Forelimb muscle (tissue), 1 donor: ENCODE data around the gene TEDC2. TPM values are rescaled to one million over a fixed set of nuclear protein-coding genes. Genes with fewer than 3 reads are reported as not detected.

Experiments used
- DNase-seq: peaks from one replicate; pipeline ENCODE4 v3.0.0-alpha.2; 2013; ENCODE audit warnings: low read depth
- polyA plus RNA-seq: library from polyadenylated mRNA; unstranded; fragments of 120-200 nt; gene quantifications from one replicate; pipeline ENCODE4 v1.2.1, GENCODE V29; 2013; ENCODE audit not compliant: insufficient read length

TEDC2 gene
- polyA plus RNA-seq, 1 donor = 4.4 TPM

DNA sequence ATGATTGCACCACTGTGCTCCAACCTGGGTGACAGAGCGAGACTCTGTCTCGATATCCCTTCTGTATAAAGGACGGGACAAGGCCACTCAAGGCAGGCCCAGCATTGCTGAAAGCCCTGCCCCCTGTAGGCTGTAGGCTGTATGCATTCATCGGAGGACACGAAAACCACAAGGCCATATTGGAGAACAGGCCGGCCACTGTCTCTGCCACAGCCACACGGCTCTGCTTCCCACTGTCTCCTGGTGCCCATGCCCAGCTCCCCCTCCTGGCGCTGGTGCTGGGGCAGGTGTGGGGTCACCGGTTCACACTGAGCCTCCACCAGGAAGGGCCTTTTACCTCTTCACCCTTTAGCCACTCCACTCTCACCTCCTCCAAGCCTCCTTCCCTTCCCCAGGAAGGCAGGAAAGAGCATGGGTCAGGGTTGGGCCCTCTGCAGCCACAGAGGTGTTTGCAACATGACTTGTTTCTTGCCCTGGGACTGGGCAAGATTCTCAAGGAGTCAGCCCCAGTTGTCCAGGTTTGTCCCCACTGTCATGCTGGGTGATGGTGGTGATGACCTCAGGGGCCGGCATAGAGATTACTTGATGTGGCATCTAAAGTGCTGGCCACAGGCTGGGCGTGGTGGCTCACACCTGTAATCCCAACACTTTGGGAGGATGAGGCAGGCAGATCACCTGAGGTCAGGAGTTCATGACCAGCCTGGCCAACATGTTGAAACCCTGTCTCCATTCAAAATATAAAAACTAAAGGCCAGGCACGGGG is 5.9 kb downstream of the TEDC2 start:
- no peak for DNase-seq

DNA sequence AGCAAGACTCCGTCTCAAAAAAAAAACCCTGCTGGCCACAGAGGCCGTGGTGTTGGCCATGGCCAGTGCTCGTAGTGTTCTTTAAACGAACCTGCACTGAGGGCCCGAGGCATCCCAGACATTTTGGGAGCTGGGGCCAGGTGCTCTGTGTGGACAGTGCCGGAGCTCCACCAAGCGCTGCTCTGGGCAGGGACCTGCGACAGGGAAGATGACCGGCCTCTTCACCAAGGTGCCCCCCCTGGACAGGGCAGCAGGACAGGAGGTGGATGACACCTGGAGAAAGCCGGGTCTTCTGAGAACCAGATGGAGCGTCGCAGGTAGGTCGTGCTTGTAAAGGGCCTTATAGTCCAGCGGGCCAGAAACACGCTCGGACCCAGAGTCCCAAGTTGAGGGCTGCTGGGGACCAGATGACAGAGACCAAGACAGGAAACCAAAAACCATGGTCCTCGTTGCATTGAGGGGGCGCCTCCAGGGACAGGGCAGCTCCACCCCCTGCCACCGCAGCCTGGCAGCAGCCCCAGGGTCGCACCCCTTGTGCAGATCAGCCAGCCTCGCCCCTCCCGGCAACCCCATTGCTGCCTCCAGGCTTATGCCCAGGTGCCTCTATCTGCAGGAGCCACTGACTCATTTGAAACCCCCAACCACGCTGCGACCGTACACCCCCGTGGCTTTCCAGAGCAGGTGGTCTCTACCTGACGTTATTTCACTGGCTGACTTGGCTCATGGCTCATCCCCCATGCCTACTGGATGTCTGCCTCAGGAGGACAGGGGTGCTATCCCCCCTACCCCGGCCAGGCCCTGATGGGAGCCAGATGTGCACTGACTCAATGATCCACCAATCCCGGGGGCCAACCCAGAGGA is 7.0 kb downstream of the TEDC2 start:
- no peak for DNase-seq

DNA sequence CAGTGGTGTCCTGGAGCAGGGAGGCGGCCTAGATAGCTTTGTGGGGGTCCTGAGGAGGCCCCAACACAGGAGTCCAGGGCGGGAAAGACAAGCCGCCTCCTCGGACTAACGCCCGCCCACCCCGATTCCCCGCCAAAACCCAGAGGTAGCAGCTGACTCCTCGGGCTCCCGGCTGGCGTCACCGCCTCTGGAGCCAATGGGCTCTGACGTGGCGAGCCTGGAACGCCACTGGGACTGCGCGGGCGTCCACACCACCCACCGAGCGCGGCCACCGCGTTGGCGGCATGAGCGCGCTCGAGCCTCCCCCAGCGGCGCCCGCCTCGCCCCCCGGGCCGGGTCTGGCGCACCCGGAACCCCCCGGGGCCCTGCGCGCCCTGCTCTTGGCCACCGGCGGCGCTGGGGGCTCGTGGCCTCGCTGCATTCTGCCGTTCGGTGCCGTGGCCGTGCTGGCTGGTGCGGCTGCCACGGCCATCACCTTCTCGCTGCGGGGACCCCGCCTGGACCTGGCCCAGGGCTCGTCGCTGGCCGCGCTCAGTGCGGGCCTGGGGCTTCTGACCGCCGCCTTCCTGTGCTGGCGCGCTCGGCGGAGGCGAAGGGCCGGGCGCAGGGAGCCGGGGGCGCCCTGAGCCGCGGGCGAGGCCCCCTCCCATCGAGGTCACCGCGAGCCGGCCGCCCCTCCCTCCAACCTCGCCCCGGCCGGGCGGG is 7.8 kb downstream of the TEDC2 start:
- no peak for DNase-seq

DNA sequence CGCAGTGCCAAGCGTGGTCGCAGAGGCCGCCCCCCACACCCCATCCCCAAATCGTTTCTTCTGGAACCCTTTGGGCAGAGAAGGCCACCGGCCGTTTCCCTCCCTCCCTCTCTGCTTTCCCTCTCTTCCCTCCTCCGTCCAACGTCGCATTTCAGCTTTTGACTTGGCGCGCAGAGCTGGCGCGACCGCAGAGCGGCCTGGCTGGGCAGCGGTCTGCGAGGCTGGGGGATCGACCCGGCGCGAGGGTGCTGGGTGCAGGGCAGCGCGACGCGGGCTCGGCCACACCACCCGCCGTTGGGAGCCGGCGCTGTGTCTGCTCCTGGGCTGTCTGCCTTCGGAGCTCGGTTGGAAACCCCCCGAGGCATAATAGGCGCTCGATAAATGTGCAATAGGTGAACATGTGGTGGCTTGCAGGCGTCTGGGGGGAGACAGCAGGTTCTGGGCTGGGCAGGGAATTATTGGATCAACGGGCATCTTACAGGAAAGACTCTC is 8.4 kb downstream of the TEDC2 start:
- DNase-seq = no peak

DNA sequence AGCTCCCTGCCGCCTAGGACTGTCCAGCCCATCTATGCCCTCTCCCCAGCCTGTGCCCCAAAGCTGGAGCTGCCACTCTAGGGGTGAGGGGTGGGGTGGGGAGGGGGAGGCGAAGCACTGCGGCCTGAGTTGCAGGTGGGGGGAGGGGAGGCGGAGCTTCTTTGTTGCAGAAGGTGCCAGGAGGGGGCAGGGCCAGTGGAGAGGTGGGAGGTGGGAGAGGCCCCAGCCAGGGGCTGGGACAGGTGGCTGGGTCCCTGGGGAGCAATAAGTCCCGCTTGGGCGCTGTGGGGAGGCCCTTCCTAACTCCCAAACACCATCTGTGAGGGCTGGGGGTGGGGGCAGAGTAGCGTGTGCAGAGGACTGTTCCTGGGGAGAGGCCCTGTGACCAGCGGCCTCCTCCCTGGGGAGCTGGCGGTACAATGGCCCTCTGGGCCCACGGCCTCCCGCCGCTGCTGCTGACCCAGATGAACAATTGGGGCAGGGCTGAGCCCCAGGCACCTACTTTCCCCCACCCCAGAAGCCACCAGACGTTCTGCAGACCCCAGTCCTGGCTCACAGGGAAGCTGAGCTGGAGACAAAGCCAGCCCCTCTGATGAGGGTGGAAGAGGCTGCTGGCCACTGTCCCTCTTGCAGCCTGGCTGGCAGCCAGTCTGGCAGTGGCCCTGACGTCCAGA is 9.0 kb downstream of the TEDC2 start:
- DNase-seq = no peak

DNA sequence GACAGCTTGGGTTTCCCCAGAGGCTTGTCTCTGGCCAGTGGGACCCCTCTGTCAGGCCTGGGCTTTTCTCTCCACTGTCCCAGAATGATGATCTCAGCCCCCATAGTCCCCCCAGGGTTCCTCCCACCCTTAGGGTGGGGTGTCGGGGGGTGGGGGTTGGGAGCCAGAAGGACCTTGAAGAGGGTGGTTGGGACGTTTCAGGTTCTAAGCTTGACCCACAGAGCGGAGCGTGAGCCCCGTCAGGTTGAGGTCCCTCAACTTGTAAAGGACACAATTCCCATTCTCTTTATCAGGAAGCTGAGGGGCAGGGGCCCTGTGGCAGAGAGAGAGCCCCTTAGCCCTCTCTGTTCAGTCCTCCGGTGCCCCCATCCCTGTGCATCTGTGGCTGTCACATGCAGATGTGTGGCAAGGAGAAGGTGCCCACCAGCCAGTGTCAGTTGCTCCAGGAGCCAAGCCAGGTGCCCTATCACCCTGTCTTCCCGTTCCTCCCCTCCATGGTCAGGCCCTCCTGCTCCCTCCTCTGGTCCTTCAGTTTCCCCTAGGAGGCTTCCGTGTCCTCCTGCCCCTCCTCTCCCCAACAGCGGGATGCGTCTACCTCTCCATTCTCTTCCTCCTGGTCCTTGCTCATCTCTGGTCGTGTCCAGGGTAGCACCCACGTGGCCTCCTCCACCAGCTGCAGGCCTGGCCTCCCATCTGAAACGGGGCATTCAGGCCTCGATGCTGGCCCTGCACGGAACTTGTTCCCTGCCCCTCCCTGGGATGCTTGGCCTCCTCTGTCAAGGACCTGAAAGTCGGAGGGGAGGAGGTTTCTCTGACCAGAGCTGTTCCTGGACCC is 9.7 kb downstream of the TEDC2 start:
- no peak for DNase-seq

DNA sequence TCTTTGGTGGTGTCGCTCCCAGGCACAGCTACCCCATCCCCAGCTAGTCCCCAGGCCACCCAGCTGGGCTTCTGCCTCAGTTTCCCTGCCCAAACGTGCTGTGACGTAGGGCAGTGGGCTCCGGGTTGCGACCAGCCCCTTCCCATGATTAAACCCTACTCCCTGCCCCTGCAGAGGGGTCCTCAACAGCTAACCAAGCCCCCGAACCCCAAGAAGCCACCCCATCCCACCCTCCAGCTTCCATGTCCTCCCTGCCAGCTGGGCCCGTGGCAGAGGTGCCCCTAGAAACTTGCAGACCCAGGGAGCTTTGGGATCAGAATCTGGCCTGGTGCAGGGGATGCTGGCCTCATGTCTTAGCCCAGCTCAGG is 10.3 kb downstream of the TEDC2 start:
- DNase-seq = no peak

DNA sequence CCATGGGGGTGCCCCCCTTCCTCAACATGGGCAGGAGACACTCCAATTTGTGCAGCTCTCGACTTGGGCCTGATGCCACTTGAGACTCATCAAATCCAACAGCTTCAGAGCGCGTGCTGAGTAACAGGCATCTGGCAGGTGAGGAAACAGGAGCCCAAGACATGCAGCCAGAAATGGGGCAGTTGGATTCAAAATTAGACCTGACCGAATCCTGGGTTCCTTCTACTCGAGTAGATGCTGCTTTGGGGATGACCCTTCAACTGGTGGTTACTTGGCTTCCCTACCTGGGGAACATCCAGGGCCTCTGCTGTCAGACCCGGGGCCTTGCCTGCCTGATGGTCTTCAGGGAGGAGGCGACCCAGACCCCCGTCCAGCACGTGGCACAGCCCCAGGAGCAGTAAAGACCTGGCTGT is 10.7 kb downstream of the TEDC2 start:
- no peak for DNase-seq

DNA sequence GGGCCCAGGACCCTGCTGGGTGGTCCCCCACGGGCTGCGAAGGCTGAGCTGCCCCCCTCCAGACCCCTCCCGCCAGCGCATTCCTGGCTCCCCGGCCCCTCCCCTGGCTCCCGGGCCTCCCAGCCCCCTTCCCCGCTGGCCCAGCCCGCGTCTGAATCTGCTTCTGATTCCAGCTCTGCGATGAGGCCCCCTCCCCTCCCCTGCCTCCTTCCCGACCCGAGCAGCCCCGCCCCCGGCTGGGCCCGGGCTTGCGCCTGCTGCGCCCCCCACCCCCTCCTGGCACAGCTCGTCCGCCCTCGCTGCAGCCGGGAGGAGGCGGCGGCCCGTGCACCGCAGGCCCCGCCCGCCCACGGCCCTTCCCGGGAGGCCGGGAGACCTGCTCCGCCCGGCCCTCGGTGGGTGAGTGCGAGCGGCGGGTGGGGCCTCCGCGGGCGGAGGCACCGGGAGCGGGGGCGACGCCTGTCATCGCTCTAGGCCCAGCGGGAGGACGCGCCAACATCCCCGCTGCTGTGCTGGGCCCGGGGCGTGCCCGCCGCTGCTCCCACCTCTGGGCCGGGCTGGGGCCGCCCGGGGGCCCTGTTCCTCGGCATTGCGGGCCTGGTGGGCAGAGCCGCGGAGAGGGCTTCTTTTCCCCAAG is 11.2 kb downstream of the TEDC2 start, which contains the start of gene NTN3:
NTN3 (plus strand) TSS at position 282 of the 637 bp plus-strand sequence. CDS start 405 bp downstream, outside the sequence.
- no peak for DNase-seq

DNA sequence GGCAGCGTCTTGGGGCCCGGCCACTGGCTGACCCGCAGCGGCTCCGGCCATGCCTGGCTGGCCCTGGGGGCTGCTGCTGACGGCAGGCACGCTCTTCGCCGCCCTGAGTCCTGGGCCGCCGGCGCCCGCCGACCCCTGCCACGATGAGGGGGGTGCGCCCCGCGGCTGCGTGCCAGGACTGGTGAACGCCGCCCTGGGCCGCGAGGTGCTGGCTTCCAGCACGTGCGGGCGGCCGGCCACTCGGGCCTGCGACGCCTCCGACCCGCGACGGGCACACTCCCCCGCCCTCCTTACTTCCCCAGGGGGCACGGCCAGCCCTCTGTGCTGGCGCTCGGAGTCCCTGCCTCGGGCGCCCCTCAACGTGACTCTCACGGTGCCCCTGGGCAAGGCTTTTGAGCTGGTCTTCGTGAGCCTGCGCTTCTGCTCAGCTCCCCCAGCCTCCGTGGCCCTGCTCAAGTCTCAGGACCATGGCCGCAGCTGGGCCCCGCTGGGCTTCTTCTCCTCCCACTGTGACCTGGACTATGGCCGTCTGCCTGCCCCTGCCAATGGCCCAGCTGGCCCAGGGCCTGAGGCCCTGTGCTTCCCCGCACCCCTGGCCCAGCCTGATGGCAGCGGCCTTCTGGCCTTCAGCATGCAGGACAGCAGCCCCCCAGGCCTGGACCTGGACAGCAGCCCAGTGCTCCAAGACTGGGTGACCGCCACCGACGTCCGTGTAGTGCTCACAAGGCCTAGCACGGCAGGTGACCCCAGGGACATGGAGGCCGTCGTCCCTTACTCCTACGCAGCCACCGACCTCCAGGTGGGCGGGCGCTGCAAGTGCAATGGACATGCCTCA is 12.0 kb downstream of the TEDC2 start:
- no peak for DNase-seq

DNA sequence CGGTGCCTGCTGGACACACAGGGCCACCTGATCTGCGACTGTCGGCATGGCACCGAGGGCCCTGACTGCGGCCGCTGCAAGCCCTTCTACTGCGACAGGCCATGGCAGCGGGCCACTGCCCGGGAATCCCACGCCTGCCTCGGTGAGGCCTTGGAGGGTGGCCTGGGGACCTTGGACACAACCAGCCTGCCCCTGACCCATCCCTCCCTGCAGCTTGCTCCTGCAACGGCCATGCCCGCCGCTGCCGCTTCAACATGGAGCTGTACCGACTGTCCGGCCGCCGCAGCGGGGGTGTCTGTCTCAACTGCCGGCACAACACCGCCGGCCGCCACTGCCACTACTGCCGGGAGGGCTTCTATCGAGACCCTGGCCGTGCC is 12.6 kb downstream of the TEDC2 start:
- no peak for DNase-seq

DNA sequence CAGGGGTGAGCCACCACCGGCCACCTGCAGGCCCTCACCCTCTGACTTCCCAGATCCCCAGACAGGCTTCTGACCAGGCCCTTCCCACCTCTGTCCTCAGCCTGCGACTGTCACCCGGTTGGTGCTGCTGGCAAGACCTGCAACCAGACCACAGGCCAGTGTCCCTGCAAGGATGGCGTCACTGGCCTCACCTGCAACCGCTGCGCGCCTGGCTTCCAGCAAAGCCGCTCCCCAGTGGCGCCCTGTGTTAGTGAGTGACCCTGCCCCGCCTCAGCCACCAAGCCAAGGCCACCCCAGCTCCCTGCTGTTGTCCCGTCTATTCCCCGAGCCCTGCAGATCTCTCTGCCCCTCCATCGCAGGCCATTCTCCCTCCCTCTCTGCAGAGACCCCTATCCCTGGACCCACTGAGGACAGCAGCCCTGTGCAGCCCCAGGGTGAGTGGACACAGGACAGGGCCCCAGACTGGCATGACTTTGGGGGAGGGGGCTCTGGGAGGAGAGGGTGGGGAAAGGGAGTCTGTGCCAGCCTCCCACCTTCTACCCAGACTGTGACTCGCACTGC is 13.1 kb downstream of the TEDC2 start:
- DNase-seq = no peak

DNA sequence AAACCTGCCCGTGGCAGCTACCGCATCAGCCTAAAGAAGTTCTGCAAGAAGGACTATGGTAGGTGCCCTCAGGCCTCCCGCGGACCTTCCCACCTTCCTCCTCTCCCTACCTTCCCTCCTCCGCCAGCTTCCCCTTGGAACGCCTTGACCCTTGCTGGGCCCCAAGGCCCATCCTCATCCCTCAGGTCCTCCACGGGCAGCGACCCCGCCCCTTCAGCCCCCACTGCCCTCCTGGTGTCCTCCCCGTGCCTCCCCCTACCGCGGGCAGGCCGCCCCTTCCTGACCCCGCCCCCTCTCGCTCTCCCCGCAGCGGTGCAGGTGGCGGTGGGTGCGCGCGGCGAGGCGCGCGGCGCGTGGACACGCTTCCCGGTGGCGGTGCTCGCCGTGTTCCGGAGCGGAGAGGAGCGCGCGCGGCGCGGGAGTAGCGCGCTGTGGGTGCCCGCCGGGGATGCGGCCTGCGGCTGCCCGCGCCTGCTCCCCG is 13.6 kb downstream of the TEDC2 start:
- DNase-seq = no peak

DNA sequence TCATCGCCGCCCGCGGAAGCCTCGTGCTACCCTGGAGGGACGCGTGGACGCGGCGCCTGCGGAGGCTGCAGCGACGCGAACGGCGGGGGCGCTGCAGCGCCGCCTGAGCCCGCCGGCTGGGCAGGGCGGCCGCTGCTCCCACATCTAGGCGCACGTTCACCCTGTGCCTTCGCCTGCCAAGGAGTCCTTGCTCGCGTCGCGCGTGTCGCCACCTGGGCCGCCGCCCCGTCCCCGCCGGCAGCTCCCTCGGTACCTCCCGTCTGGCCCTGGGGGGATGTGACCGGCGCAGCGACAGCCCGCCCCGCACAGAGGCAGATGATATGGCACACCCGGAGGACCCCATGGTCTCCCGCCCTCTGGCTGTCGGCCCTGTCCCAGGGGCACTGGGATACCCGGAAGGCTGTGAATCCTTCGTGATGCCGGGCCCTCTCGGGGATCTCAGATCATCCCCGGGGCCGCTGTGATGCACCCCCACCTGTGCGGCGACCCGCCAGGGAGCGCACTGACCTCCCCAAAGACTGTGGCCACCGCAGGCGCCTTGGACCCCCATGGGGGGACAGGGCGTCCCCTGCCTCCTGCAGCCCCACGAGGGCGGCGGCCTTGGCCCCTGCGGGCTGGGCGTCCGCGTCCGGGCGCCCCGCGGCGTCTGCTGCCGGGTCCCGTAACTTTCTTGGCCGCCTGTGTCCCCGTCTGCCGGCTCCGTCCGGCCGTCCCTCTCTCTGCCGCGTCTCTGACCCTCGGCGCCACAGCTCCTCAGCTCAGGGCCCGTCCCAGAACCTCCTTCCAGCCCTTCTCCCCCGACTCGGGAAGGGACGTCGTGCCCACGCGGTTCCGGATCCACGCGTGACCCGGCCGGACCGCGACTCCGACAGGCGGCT is 14.3 kb downstream of the TEDC2 start:
- no peak for DNase-seq

DNA sequence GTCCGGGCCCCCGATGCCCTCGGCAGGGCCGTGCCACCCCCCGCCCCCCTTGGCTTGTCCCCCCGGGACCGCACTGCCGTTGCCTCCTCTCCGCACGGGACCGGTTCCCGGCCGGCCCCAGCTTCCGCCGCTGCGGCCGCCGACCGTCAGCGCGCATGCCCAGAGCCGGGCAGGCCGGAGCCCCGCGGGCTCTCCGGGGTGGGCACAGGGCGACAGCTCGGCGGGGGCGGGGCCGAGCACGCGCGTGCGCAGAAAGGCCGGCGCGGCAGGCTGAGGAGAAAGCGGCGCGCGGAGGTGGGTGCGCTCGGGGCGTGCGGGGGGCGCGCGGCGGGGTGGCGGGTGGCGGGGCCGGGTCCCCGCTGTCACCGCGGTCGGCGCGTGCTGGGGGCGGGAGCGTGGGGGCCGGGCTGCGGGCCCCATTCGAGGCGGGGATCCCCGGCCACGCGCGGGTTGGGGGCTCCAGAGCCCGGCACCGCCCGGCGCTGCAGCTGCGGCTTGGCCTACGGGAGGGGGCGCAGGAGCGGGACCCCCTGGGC is 15.0 kb downstream of the TEDC2 start, which contains the start of gene TBC1D24:
TBC1D24 (plus strand) TSS at position 251 of the 536 bp plus-strand sequence. CDS start 21,022 bp downstream, outside the sequence.
- no peak for DNase-seq

DNA sequence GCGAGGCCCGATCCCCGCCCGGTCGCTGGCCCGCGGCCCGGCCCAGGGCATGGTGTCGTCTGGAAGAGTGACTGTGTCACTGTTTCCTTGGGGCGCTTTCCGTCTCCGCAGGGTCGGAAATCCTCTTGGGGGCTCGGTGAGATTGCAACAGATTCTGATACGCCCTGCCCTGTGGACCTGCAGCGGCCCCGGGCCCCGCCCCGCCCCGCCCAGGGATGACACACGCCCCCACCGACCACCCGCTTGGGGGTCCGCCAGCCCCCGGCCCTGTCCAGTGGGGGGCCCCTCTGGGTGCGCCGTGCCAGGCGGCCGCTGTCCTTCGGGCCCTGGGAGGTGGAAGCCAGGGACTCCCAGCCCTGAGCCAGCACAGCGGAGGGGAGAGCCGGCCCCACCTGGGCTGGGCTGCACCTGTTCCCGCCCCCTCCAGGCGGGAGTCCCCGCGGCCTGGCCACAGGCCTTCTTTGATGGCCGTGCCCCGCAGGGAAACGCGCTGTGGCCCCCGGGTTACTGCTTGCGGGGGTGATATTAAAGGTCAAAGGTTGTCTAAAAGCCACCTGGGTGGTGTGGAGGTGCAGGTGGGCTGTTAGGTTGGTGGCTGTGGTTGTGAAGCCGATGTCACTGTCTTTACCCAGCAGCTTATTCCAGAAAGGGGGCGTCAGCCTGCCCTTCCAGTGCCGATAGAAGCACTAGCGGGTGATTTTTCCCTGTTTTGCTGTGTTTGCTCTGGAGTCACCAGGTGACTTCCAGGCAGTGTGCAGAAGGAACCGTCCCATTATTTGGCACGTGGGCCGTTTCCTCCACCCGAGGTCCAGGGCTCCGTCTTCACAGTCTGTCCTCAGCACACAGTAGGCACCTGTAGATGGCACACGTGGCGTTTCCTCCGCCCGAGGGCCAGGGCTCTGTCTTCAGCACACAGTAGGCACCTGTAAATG is 15.8 kb downstream of the TEDC2 start:
- no peak for DNase-seq
